ENCODE results near the gene C19orf25.

C19orf25 gene

DNA sequence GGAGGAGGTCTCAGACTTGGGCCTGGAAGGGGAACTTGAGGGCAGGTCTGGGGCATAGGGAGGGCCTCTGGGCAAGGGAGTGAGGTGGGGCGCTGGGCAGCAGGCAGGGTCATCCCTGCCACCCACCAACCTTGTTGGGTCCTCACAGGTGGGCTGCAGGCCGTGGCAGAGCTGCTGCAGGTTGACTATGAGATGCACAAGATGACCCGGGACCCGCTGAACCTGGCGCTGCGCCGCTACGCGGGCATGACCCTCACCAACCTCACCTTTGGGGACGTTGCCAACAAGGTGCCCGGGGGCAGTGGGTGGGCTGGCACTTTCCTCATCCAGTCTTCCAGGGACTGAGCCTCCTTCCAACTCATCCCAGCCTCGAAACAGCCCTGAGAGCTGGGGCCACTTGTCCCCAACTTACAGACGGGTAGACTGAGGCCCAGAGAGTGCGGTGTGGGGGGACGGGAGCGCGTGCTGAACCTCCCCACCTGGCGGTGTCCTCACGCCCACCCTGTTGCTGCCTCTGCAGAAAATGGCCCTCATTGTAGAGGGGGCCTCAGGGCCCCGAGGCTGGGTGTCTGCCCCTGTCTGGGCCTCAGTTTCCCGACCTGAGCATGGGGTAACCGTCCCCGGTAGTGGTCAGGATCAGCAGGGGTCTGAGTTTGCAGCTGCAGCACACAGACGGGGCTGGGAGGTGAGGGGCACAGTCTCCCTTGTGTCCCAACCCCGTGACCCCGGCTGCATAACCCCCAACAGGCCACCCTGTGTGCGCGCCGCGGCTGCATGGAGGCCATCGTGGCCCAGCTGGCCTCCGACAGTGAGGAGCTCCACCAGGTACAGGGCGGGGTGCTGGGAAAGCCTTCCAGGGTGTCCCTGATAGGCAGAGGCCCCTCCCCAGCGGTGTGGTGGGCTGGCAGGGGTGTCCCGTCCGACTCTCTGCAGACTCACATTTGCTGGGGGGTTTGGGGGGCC is 18.7 kb downstream of the C19orf25 start:
- no peak overlapping the region for H3K4me3 ChIP-seq (ENCODE audit: low read length)
- TF ChIP-seq ZNF274 (IDR thresholded peaks at IDR 0.05; ENCODE audit: low read depth, low read length) = no peak

GRCh38 chr19:1459479-1459878 is 19.5 kb downstream of the C19orf25 start:
- no peak overlapping the region for H3K4me3 ChIP-seq (ENCODE audit: low read length)
- no peak for TF ChIP-seq ZNF274 (IDR thresholded peaks at IDR 0.05; ENCODE audit: low read depth, low read length)

- no peak for TF ChIP-seq ZNF274 (IDR thresholded peaks at IDR 0.05; ENCODE audit: low read depth, low read length)
These were observed 21.1 kb downstream of the C19orf25 start for GRCh38 chr19:1457892-1458291.

DNA sequence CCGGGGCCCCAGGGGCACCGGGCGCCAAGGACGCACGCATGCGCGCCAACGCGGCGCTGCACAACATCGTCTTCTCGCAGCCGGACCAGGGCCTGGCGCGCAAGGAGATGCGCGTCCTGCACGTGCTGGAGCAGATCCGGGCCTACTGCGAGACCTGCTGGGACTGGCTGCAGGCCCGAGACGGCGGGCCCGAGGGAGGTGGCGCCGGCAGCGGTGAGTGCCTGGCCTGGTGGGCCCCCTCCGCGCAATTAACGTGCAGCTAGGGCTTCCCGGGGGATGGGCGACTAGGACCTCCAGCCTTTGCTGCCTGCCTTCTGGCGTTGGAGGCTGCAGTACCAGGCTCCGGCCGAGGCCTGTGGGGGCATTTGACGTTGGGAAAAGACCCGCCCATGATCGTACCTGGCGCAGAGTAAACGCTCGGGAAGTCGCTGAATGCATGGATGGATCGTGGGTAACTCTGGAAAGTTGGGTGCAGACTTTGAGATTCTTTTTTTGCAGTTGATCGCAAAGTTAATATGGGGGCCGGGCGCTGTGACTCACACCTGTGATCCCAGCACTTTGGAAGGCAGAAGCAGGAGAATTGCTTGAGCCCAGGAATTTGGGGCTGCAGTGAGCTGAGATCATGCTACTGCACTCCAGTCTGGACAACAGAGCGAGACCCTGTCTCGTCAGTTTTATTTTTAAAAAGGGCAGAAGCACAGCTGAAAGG is 21.8 kb downstream of the C19orf25 start:
- TF ChIP-seq ZNF274 (IDR thresholded peaks at IDR 0.05; ENCODE audit: low read depth, low read length) = no peak

More at GRCh38 chr19:1457892-1458291, 21.1 kb downstream of the C19orf25 start:
- no peak overlapping the region for H3K4me3 ChIP-seq (ENCODE audit: low read length)

GRCh38 chr19:1456121-1456900 is 22.7 kb downstream of the C19orf25 start:
- TF ChIP-seq ZNF274 (IDR thresholded peaks at IDR 0.05; ENCODE audit: low read depth, low read length) = no peak
- H3K4me3 ChIP-seq (ENCODE audit: low read length) = no peak overlapping the region

More for the DNA sequence above, 21.8 kb downstream of the C19orf25 start:
- no peak overlapping the region for H3K4me3 ChIP-seq (ENCODE audit: low read length)

GRCh38 chr19:1455336-1456120 is 23.5 kb downstream of the C19orf25 start:
- TF ChIP-seq ZNF274 (IDR thresholded peaks at IDR 0.05; ENCODE audit: low read depth, low read length) = no peak
- H3K4me3 ChIP-seq (ENCODE audit: low read length) = no peak overlapping the region

- no peak overlapping the region for H3K4me3 ChIP-seq (ENCODE audit: low read length)
- no peak for TF ChIP-seq ZNF274 (IDR thresholded peaks at IDR 0.05; ENCODE audit: low read depth, low read length)
These were observed 24.0 kb downstream of the C19orf25 start for GRCh38 chr19:1455002-1455335.

DNA sequence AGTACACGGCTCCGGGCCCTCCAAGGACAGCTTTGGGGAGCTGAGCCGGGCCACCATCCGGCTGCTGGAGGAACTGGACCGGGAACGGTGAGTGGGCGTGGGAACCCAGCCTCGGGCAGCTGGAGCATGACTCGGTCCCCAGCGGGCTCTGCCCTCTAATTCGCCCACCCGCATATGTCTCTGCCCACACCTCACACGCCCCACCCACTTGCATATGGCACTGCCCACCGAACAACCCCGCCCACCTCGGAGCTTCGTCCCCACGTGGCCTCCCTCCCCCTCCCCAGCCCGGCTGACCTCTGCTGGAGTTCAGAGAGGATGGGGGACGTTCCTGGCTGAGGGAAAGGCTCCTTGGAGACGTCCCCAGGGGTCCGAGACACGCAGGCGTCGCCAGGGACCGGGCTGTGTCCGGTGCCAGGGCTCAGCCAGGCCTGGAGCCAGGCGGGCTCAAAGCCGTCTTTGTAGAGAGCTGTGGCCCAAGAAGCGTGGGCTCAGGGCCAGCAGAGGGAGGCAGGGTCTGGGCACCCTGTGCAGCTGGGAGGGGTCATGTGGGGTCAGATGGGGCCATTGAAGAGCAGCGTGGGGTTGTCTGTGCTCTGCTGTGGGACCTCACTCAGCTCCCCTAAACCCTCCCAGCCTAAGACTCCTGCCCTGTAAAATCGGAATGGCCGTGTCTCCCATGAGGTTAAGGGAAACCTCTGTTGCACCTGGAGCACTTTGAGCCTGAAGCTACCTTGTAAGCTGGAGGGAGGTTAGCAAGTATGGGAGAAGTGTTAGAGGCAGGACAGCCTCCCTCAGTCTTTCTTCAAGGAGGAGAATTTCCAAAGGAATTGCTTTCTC is 25.3 kb downstream of the C19orf25 start:
- H3K4me3 ChIP-seq (ENCODE audit: low read length) = no peak overlapping the region
- TF ChIP-seq ZNF274 (IDR thresholded peaks at IDR 0.05; ENCODE audit: low read depth, low read length) = no peak

- no peak overlapping the region for H3K4me3 ChIP-seq (ENCODE audit: low read length)
- no peak for TF ChIP-seq ZNF274 (IDR thresholded peaks at IDR 0.05; ENCODE audit: low read depth, low read length)
These were observed 26.1 kb downstream of the C19orf25 start for GRCh38 chr19:1452802-1453524.

DNA sequence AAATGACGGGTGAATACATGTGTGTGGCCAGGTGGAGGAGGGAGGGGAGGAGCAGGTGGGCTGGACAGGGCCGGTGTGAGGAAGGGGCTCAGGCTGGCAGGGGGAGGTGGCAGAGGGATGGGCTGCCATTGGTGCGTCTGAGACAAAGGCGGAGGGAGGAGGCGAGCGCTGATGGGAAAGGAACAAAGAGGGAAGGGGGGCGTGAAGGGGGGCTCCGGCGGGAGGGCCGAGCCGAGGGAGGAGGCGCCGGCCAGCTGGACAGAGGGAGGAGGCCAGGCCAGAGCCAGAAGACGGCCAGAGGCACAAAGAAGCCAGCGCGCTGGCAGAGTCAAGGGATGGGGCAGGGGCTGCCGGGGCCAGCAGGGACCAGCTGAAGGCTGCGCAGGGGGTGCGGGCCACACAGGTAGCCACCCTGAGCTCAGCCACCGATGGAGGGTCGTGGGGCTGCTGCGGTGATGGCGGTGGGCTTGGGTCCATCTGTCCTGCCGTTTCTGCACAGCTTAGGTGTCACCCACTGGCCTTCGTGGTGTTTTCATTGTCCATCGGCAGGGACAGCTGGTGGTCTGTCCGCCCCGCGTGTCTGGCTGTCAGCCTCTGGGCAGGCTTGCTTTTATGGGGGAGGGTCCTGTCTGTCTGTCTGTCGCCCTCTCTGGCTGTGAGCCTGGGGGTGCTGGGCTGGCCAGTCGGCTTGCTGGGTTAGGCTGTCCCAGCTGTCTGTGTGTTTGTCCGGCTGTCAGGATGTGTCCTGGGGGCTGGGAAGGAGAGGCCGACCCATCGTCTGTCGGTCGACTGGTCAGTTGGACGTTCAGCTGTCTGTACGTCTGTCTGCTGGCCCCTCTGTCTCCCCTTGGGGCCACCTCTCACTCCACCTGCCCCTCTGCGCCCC is 26.9 kb downstream of the C19orf25 start:
- TF ChIP-seq ZNF274 (IDR thresholded peaks at IDR 0.05; ENCODE audit: low read depth, low read length) = no peak
- H3K4me3 ChIP-seq (ENCODE audit: low read length) = no peak overlapping the region
